HEK293 (cell line): ENCODE measurements around the gene STRBP.

ENCODE experiments used
- CTCF ChIA-PET: fragments of 350-600 bp; formaldehyde crosslinking; extraction: SDS; loops from one replicate; lab custom pipeline; 2021; ENCODE audit warnings: antibody characterized with exemption; lab: Yijun Ruan, JAX
- POLR2A ChIA-PET: fragments of 300-600 bp; formaldehyde crosslinking; extraction: SDS; loops from one replicate; lab custom pipeline; 2020; ENCODE audit warnings: antibody characterized with exemption, inconsistent platforms; lab: Yijun Ruan, JAX
- H3K27ac ChIP-seq: fragments of 200-500 bp; sonication (Bioruptor generic); 2 replicates; pipeline ENCODE4 v1.5.1; 2014; ENCODE audit warnings: low read depth, low read length, control low read depth, inconsistent platforms; ENCODE audit errors: extremely low read depth
- H3K36me3 ChIP-seq, 2 experiments: fragments of 200-500 bp in 1 of 2; sonication (Bioruptor generic) in 1 of 2; 1 replicate in 1 of 2; 2 replicates in 1 of 2; pipeline ENCODE4 v1.5.1; 2014 to 2017; ENCODE audit warnings: inconsistent platforms in 2 of 2, low read length in 2 of 2; ENCODE audit not compliant: control insufficient read depth in 2 of 2, insufficient read depth in 1 of 2
- H3K4me1 ChIP-seq: fragments of 200-500 bp; sonication (Bioruptor generic); 2 replicates; pipeline ENCODE4 v1.5.1; 2014; ENCODE audit warnings: mild to moderate bottlenecking, low read length, inconsistent platforms; ENCODE audit not compliant: control insufficient read depth, insufficient read depth
- H3K4me3 ChIP-seq: 2 replicates; pipeline ENCODE4 v1.5.1; 2011; ENCODE audit warnings: low read depth, mild to moderate bottlenecking, control low read depth, low read length, moderate library complexity
- H3K9me3 ChIP-seq: fragments of 200-500 bp; sonication (Bioruptor generic); 2 replicates; pipeline ENCODE4 v1.5.1; 2014; ENCODE audit warnings: low read depth, low read length, inconsistent platforms; ENCODE audit not compliant: control insufficient read depth, insufficient read depth
- GLI2 ChIP-seq: fragments of 450-650 bp; formaldehyde crosslinking; IDR thresholded peaks from 2 replicates; pipeline ENCODE4; 2017; ENCODE audit warnings: missing biosample characterization, missing genetic modification characterization, low read depth, borderline replicate concordance
- HOXA7 ChIP-seq: sonication (generic); formaldehyde crosslinking; IDR thresholded peaks from 2 replicates; pipeline ENCODE4 v1.8.1; 2022; ENCODE audit warnings: missing genetic modification reagents, borderline replicate concordance
- MYNN ChIP-seq: fragments of 450-650 bp; formaldehyde crosslinking; IDR thresholded peaks from 2 replicates; pipeline ENCODE4 v1.5.1; 2016; ENCODE audit warnings: missing biosample characterization, missing genetic modification characterization, borderline replicate concordance
- SP3 ChIP-seq: fragments of 450-650 bp; formaldehyde crosslinking; IDR thresholded peaks from 2 replicates; pipeline ENCODE4 v1.5.1; 2016; ENCODE audit warnings: missing biosample characterization, missing genetic modification characterization
- SP7 ChIP-seq: fragments of 450-650 bp; formaldehyde crosslinking; IDR thresholded peaks from 2 replicates; pipeline ENCODE4 v1.5.1; 2016; ENCODE audit warnings: missing biosample characterization, missing genetic modification characterization
- ZBTB1 ChIP-seq: fragments of 450-650 bp; formaldehyde crosslinking; IDR thresholded peaks from 2 replicates; pipeline ENCODE4 v1.5.1; 2016; ENCODE audit warnings: missing biosample characterization, missing genetic modification characterization
- ZBTB17 ChIP-seq: fragments of 450-650 bp; formaldehyde crosslinking; IDR thresholded peaks from 2 replicates; pipeline ENCODE4 v1.5.1; 2016; ENCODE audit warnings: missing biosample characterization, missing genetic modification characterization
- ZBTB48 ChIP-seq: fragments of 450-650 bp; formaldehyde crosslinking; IDR thresholded peaks from 2 replicates; pipeline ENCODE4 v1.5.1; 2016; ENCODE audit warnings: missing biosample characterization, missing genetic modification characterization
- ZFP69B ChIP-seq: fragments of 450-650 bp; formaldehyde crosslinking; IDR thresholded peaks from 2 replicates; pipeline ENCODE4 v1.5.1; 2016; ENCODE audit warnings: missing biosample characterization, missing genetic modification characterization
- ZNF157 ChIP-seq: fragments of 450-650 bp; formaldehyde crosslinking; IDR thresholded peaks from 2 replicates; pipeline ENCODE4 v1.5.1; 2016; ENCODE audit warnings: missing biosample characterization, missing genetic modification characterization
- ZNF292 ChIP-seq: fragments of 450-650 bp; formaldehyde crosslinking; IDR thresholded peaks from 2 replicates; pipeline ENCODE4 v1.5.1; 2016; ENCODE audit warnings: low read depth, missing biosample characterization, missing genetic modification characterization, borderline replicate concordance
- ZNF311 ChIP-seq: fragments of 450-650 bp; formaldehyde crosslinking; IDR thresholded peaks from 2 replicates; pipeline ENCODE4 v1.5.1; 2017; ENCODE audit warnings: missing biosample characterization, missing genetic modification characterization, borderline replicate concordance
- ZNF366 ChIP-seq: fragments of 450-650 bp; formaldehyde crosslinking; conservative IDR thresholded peaks from 2 replicates; pipeline ENCODE4 v1.5.1; 2016; ENCODE audit warnings: missing biosample characterization, missing genetic modification characterization
- ZNF37A ChIP-seq: fragments of 450-650 bp; IDR thresholded peaks from 2 replicates; pipeline ENCODE4 v1.5.1; 2018; ENCODE audit warnings: missing biosample characterization, missing genetic modification characterization
- ZNF404 ChIP-seq: fragments of 450-650 bp; formaldehyde crosslinking; IDR thresholded peaks from 2 replicates; pipeline ENCODE4 v1.5.1; 2017; ENCODE audit warnings: missing biosample characterization, missing genetic modification characterization
- ZNF416 ChIP-seq: fragments of 450-650 bp; formaldehyde crosslinking; IDR thresholded peaks from 2 replicates; pipeline ENCODE4 v1.5.1; 2016; ENCODE audit warnings: missing biosample characterization, missing genetic modification characterization
- ZNF48 ChIP-seq: fragments of 450-650 bp; formaldehyde crosslinking; IDR thresholded peaks from 2 replicates; pipeline ENCODE4 v1.5.1; 2016; ENCODE audit warnings: missing biosample characterization, missing genetic modification characterization
- ZNF585B ChIP-seq: fragments of 450-650 bp; formaldehyde crosslinking; IDR thresholded peaks from 2 replicates; pipeline ENCODE4 v1.5.1; 2016; ENCODE audit warnings: missing biosample characterization, missing genetic modification characterization
- ZNF596 ChIP-seq: fragments of 450-650 bp; IDR thresholded peaks from 2 replicates; pipeline ENCODE4 v1.5.0; 2018; ENCODE audit warnings: missing biosample characterization, mild to moderate bottlenecking, missing genetic modification characterization, moderate library complexity
- ZNF660 ChIP-seq: fragments of 450-650 bp; IDR thresholded peaks from 2 replicates; pipeline ENCODE4 v1.5.1; 2018; ENCODE audit warnings: missing biosample characterization, mild to moderate bottlenecking, missing genetic modification characterization
- ZNF768 ChIP-seq: fragments of 450-650 bp; formaldehyde crosslinking; IDR thresholded peaks from 2 replicates; pipeline ENCODE4 v1.5.1; 2018; ENCODE audit warnings: missing biosample characterization, mild to moderate bottlenecking, missing genetic modification characterization
- ZNF830 ChIP-seq: fragments of 450-650 bp; IDR thresholded peaks from 2 replicates; pipeline ENCODE4 v1.5.0; 2018; ENCODE audit warnings: missing biosample characterization, missing genetic modification characterization, low read depth, mild to moderate bottlenecking, moderate library complexity
- ZNF843 ChIP-seq: fragments of 450-650 bp; formaldehyde crosslinking; IDR thresholded peaks from 2 replicates; pipeline ENCODE4 v1.5.1; 2016; ENCODE audit warnings: missing biosample characterization, missing genetic modification characterization
- TF ChIP-seq, protein P1 (sequence below): fragments of 450-650 bp; formaldehyde crosslinking; IDR thresholded peaks from 2 replicates; pipeline ENCODE4 v1.5.1; 2016; ENCODE audit warnings: missing biosample characterization, missing genetic modification characterization
- TF ChIP-seq, protein P2 (sequence below): fragments of 450-650 bp; formaldehyde crosslinking; IDR thresholded peaks from 2 replicates; pipeline ENCODE4 v1.5.1; 2017; ENCODE audit warnings: missing biosample characterization, missing genetic modification characterization
- TF ChIP-seq, protein P3 (sequence below): fragments of 450-650 bp; formaldehyde crosslinking; IDR thresholded peaks from 2 replicates; pipeline ENCODE4 v1.5.1; 2016; ENCODE audit warnings: missing biosample characterization, missing genetic modification characterization, low read depth
- TF ChIP-seq, protein P4 (sequence below): fragments of 450-650 bp; formaldehyde crosslinking; optimal IDR thresholded peaks from 2 replicates; pipeline ENCODE3; 2016; ENCODE audit warnings: missing biosample characterization, mild to moderate bottlenecking, missing genetic modification characterization
- TF ChIP-seq, protein P5 (sequence below): fragments of 450-650 bp; IDR thresholded peaks from 2 replicates; pipeline ENCODE4 v1.5.1; 2018; ENCODE audit warnings: missing biosample characterization, mild to moderate bottlenecking, missing genetic modification characterization
- TF ChIP-seq, protein P6 (sequence below): fragments of 450-650 bp; formaldehyde crosslinking; IDR thresholded peaks from 2 replicates; pipeline ENCODE4 v1.5.1; 2016; ENCODE audit warnings: missing biosample characterization, missing genetic modification characterization

Gene STRBP

DNA sequence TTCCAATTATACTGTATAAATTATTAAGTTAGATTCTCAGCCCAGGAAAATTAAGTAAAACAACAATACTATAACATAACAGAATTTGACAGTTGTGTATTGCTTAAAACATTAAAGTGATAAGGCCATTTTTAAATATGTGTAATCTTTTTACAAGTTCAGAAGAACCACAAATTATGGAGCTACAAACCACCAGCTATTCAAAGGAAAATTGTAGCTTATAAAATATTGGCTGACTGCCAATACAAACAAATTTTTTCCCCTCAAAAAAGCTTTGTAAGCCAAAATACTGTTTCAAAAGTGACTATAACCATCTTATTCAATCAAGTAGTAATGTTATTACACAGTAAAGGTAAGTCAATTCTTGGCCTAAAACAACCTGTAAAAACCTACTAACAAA, 21.9 kb downstream of the STRBP start:
- H3K36me3 ChIP-seq, result no peaks in the 10 kb centered on the region
- POLR2A ChIA-PET, result no interaction called here
- no peak overlapping the region for H3K4me3 ChIP-seq
- CTCF ChIA-PET, result interaction anchor here (1.1 kb wide), 1 partner anchor 17 kb away, joined by 4 read pairs; no protein-coding TSS in a partner anchor
- peaks cover 10% of the 10 kb centered on the region for H3K4me1 ChIP-seq
- no peak overlapping the region for H3K27ac ChIP-seq
- H3K9me3 ChIP-seq, result no peaks in the 10 kb centered on the region
- TF ChIP-seq ZNF292 (tag by site-specific recombination) (no peak), HOXA7 (CRISPR knock-in tag) (no peak), SP7 (tag by site-specific recombination) (peak; percentile 88), ZNF660 (tag by site-specific recombination) (0 out of 2 replicates have a peak, but pooled peaks have one; percentile 21), ZNF48 (tag by site-specific recombination) (no peak), ZNF416 (tag by site-specific recombination) (no peak), MYNN (no peak), ZNF843 (tag by site-specific recombination) (peak; percentile 53; the same call in 1 of the 2 replicates), SP3 (tag by site-specific recombination) (no peak), ZNF830 (tag by site-specific recombination) (peak; percentile 62; the same call in 1 of the 2 replicates), ZNF311 (tag by site-specific recombination) (no peak), ZNF585B (no peak), ZBTB48 (tag by site-specific recombination) (no peak), GLI2 (tag by site-specific recombination) (no peak), ZFP69B (tag by site-specific recombination) (no peak), ZBTB1 (tag by site-specific recombination) (no peak), ZNF596 (tag by site-specific recombination) (no peak), ZNF157 (tag by site-specific recombination) (no peak), ZNF768 (tag by site-specific recombination) (no peak), ZNF37A (tag by site-specific recombination) (0 out of 2 replicates have a peak, but pooled peaks have one; percentile 62), ZNF404 (tag by site-specific recombination) (no peak), ZNF366 (0 out of 2 replicates have a peak, but pooled peaks have one; percentile 23), ZBTB17 (tag by site-specific recombination) (no peak)
- TF ChIP-seq, protein P1, sequence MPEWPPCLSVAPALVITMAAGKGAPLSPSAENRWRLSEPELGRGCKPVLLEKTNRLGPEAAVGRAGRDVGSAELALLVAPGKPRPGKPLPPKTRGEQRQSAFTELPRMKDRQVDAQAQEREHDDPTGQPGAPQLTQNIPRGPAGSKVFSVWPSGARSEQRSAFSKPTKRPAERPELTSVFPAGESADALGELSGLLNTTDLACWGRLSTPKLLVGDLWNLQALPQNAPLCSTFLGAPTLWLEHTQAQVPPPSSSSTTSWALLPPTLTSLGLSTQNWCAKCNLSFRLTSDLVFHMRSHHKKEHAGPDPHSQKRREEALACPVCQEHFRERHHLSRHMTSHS (tag by site-specific recombination), result no peak
- TF ChIP-seq, protein P2, sequence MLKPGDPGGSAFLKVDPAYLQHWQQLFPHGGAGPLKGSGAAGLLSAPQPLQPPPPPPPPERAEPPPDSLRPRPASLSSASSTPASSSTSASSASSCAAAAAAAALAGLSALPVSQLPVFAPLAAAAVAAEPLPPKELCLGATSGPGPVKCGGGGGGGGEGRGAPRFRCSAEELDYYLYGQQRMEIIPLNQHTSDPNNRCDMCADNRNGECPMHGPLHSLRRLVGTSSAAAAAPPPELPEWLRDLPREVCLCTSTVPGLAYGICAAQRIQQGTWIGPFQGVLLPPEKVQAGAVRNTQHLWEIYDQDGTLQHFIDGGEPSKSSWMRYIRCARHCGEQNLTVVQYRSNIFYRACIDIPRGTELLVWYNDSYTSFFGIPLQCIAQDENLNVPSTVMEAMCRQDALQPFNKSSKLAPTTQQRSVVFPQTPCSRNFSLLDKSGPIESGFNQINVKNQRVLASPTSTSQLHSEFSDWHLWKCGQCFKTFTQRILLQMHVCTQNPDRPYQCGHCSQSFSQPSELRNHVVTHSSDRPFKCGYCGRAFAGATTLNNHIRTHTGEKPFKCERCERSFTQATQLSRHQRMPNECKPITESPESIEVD (tag by site-specific recombination), result peak; percentile 87
- TF ChIP-seq, protein P3, sequence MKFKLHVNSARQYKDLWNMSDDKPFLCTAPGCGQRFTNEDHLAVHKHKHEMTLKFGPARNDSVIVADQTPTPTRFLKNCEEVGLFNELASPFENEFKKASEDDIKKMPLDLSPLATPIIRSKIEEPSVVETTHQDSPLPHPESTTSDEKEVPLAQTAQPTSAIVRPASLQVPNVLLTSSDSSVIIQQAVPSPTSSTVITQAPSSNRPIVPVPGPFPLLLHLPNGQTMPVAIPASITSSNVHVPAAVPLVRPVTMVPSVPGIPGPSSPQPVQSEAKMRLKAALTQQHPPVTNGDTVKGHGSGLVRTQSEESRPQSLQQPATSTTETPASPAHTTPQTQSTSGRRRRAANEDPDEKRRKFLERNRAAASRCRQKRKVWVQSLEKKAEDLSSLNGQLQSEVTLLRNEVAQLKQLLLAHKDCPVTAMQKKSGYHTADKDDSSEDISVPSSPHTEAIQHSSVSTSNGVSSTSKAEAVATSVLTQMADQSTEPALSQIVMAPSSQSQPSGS (tag by site-specific recombination), result no peak; the same call in 1 of the 2 replicates
- TF ChIP-seq, protein P4, sequence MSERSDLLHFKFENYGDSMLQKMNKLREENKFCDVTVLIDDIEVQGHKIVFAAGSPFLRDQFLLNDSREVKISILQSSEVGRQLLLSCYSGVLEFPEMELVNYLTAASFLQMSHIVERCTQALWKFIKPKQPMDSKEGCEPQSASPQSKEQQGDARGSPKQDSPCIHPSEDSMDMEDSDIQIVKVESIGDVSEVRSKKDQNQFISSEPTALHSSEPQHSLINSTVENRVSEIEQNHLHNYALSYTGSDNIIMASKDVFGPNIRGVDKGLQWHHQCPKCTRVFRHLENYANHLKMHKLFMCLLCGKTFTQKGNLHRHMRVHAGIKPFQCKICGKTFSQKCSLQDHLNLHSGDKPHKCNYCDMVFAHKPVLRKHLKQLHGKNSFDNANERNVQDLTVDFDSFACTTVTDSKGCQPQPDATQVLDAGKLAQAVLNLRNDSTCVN (tag by site-specific recombination), result no peak
- TF ChIP-seq, protein P5, sequence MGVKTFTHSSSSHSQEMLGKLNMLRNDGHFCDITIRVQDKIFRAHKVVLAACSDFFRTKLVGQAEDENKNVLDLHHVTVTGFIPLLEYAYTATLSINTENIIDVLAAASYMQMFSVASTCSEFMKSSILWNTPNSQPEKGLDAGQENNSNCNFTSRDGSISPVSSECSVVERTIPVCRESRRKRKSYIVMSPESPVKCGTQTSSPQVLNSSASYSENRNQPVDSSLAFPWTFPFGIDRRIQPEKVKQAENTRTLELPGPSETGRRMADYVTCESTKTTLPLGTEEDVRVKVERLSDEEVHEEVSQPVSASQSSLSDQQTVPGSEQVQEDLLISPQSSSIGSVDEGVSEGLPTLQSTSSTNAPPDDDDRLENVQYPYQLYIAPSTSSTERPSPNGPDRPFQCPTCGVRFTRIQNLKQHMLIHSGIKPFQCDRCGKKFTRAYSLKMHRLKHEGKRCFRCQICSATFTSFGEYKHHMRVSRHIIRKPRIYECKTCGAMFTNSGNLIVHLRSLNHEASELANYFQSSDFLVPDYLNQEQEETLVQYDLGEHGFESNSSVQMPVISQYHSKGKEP, result no peak; the same call in 1 of the 2 replicates
- TF ChIP-seq, protein P6, sequence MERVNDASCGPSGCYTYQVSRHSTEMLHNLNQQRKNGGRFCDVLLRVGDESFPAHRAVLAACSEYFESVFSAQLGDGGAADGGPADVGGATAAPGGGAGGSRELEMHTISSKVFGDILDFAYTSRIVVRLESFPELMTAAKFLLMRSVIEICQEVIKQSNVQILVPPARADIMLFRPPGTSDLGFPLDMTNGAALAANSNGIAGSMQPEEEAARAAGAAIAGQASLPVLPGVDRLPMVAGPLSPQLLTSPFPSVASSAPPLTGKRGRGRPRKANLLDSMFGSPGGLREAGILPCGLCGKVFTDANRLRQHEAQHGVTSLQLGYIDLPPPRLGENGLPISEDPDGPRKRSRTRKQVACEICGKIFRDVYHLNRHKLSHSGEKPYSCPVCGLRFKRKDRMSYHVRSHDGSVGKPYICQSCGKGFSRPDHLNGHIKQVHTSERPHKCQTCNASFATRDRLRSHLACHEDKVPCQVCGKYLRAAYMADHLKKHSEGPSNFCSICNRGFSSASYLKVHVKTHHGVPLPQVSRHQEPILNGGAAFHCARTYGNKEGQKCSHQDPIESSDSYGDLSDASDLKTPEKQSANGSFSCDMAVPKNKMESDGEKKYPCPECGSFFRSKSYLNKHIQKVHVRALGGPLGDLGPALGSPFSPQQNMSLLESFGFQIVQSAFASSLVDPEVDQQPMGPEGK (tag by site-specific recombination), result no peak
